NCI-H1105 (cell line): ENCODE results near the gene ZBTB7C.
A peak's percentile ranks its signal among the peaks of the same experiment; 100 is the strongest.

ENCODE experiments used
- DNase-seq: peaks from one replicate; lab custom pipeline; 2025; lab: John Stamatoyannopoulos, UW

The ZBTB7C gene

DNA sequence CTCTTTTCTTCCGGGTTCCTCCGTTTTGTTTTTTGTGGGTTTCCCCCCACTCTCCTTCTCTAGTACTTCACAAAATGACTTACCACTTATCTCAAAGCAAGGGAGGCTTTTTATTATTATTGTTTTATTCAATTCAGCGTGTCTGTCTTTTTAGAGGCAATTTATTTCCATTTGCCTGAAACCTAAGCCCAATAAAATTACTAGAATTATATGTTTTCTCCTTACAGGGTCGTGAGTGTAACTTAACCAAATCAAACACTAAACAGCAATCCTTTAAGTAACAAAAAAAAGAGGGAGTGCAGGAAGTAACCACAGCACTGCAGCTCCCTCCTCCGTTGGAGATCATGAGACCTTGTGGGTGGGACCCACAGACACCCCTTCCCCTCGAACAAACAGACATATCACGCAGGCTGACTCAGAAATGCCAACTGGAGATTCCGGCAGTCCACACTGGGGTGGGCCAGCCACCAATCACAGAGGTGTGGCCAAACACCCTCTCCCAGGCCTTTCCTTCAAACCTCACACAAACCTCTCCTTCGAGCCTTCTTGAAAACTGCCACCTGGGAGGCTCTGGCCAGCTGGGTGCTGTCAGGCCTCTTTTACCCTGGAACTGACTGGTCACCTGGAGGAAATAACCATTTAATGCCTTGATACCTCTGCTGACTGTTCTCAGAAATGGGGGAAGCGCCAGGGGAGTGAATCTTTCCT lies 271.7 kb downstream of the ZBTB7C start:
- no peak for DNase-seq

DNA sequence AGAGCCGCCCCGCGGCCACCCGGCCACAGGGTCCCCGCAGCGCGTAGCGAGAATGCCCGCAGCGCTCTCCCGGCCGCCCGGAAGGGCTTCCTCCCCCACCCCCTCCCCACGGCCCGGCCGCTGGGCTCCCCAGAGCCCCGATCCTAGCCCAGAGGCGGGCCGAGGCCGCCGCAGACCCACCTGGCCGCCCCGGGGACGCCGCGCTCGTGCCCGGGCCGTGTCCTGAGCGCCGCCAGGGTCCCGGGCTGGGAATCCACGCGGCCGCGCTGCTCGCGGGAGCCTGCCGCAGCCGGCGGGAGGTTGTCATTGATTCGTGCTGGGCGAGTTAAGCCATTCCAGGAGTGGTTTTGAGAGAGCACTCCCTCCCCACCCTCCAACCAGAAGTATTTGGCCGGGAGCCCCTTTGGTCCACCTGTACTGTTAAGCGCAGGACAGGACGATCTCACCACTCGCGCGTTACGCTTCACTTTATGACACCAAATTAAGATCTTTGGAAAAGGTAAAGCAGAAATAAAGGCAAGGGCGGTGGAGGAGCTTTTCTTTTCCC lies 272.3 kb downstream of the ZBTB7C start:
- DNase-seq, result no peak

DNA sequence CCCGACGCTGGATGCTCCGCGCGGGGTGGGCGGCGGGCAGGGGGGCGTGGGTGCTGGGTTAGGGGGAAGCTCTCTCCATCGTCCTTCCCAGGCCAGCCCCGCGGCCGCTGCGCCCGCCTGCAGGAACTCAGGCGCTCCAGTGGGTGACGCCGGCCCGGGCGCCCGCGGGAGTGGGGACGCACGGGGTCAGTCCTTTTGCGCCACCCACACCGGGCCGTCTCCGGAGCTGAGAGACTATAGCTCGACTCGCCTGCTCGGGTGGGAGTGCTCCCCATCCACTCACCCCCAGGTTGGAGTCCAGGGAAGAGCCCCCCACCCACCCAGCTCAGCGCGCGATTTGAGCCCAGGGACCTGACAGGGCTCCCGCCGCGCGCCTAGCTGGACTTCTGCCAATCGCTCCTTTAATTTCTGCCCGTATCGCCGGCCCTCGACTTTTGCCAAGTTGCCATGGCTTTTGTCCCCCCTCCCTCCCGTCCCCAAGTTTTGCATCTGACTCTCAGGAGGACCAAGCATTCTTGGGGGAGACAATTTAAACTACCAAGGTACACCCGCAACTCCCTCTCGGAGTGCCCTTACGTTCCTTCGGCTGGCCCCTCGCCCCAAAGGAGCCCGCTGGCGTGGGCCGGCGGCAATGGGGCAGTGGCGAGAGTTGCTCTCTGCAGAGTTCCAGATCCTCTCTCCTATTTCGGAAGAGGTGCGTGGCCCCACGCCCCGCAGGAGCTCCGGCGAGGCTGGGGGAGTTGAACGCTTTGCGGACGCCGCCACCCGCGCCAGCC lies 272.9 kb downstream of the ZBTB7C start:
- peak; percentile 63 for DNase-seq

DNA sequence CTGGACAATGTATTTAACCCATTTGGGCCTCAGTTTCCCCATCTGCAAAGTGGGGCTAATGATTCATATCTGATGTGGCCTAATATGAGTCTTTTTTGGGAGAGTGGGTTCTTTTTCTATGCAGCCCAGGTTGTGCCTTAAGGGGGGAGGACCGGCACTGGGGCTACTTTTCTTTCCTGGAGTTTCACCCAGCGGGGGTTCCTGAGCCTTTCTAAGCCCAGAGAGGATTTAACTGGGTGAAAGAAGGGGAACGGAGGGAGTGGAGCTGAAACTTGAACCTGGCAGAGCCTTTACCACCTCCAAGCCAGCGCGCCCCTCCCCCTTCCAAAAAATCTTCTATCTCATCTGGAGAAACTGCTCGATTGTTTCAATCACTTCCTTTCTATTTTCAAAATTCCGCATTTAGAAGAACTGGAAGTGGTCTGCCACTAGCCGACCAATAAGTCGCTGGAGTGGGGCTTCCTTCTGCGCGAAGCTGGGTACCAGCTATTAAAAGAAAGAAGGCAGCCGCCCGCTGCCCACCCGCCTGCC lies 273.7 kb downstream of the ZBTB7C start:
- DNase-seq, result no peak

DNA sequence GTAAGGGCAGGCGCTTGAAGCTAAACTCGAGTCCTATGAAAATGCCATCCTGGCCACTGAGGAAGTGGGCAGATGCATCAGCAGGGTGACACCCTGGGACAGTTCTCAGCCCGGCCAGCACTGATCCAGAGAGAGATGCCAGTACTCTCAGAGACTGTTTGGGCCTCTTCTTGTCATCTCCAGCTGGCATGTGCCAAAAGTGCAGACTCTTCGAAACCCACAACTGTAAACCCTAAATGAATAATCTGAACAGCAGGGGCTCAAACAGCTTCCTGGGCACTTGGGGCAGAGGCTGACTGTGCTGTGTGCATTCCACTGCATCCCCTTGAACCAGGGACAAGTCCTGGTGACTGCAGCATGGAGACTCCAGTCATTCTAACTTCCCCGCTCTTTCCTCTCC lies 274.6 kb downstream of the ZBTB7C start:
- DNase-seq, result no peak

DNA sequence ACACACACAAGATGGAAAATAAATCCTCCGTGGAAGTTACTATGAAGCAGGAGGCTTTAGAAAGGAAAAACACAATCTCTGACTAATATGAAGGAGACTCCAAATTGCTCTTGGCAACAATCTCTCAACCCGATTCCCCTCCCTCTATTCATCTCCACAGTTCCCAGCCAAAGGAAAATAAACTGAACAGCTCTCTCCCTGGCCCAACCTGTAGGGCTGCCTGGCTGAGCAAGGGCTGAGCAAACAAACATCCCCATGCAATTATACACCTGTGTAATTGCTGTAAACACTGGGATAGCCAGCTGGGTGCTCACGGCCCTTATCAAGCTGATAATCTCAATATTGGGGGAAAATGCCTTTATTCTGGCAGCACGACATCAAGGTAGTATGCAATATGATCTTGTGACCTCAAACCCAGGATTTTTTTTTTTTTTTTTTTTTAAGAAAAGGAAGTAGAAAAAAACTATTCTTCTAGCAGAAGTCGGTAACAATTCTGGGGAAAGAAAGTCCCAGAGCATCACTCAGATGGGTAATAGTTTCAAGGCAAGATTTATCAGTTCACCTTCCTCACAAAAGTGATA lies 275.4 kb downstream of the ZBTB7C start:
- DNase-seq, result peak; percentile 97

DNA sequence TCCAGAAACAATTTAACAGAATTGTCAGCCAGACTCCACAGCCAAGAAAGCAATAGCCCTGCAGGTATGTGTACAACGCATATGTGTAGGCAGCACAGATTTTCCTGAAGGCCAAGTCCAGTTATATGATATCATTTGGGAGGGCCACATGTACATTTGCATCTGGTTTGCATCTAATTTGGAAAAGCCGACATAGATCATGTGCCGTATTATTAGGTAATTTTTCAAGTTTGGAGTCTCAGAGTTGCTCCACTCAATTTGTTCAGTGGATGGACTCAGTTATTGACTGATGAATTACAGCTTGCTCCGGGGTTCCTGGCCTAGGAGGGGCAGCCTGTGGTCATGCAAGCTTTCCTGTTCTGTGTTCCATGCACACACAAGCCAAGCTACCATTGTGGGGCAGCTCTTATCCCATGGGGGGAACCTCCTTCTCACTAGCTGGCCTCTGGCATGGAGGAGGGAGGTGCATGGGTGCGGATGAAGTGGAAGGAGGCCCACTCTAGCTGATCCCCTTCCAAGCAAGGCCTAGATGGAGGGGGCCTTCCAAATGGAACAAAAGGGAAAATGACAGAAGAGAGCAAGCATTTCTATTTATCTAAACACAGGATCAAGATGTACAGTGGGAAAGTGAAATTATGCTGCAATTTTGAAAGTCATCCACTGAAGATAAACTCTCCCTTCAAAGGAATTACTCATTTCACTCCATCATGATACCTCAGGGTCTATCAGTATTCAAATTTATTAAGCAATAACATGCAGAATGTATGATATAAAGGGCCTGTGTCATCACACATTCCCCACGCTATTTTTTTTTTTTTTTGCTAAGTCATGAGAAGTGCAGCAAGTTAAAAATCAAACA lies 276.2 kb downstream of the ZBTB7C start:
- no peak for DNase-seq

DNA sequence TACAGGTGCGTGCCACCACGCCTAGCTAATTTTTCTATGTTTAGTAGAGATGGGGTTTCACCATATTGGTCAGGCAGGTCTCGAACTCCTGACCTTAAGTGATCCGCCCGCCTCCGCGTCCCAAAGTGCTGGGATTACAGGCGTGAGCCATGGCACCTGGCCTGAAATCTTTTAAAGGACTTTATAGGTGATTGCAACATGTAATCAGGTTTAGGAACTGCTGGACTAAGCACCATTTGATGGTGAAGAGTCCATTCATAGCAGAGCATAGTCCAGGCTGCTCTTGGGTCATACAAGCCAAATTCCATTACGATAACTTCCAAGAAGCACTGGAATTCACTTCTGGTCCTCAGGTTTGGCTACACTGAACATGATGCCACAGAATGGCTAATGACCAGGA lies 278.1 kb downstream of the ZBTB7C start:
- DNase-seq, result no peak

DNA sequence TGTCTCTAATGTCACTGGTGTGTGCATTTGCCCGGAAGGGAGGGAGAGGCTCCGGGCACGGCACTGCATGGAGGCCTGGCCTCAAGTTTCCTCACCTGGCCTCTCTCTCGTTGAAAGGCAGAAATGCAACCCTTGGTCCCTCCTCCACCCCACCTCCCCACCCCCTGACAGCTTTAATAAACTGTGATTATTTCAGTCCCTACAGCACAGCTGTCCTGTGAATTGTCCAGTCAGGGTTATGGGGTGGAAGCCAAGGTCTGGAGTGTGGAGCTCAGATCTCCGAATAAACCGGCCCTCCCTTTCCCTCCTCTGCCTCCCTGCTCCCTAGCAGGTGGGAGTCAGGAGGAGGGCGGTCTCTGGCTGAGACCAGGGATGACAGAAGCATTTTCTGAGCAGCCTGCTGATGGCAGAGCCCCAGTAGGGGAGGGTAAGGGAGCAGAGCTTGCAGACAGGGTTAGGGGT lies 279.5 kb downstream of the ZBTB7C start:
- no peak for DNase-seq

DNA sequence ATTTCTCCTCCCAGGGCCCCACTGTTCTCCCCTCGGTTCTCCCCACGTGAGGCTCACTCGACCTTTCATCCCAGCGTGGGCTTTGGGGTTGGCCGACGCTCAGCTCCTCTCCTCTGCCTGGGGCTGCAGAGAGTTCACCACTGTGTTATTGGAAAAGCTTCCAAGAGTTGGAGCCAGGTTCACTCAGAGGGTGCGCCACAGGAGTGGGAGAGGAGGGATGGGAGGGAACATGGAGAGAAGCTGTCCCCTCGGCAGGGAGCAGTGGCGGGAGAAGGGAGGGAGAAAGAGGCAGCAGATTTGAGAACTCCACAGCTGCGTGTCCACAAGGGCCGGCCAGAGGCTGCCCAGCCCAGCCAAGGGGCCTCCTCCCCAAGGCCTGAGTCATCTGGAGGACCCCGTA lies 281.6 kb downstream of the ZBTB7C start:
- no peak for DNase-seq

DNA sequence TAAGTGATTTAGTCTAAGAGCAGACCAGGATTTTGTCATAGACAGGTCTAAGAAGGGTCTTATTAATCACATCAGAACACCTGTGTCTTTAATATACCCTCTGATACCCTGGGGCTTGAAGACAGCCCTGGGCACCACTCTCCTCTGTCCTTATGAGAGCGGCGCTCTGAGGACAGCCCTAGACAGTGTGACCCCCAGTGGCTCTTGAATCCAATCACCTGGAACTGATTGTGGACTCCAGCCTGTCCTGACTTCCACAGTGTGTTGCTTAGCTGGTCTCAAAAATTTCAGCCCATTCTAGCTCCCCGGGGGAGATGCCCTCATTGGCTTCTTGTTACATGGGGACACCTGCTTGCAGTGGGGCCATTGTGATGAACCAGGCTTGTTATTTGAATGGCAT lies 282.9 kb downstream of the ZBTB7C start:
- DNase-seq, result no peak

DNA sequence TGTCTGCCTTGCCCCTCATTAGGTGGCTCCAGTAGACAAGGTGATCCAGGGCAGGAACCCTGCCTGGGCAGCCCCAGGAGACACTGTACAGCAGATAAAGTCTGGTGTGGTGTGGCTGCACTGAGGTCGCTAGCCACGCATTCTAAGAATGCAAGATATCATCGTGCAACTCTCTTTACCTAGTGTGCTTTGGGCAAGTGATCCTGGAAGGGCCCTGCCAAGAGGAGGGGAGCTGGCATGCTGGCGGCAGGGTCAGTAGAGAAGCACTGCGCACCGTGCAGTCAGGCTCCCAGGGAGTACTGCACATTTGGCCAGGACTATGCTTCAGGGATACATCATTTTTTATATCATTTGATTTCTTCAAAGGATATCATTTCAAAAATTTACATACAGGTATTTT lies 283.5 kb downstream of the ZBTB7C start:
- DNase-seq, result no peak

DNA sequence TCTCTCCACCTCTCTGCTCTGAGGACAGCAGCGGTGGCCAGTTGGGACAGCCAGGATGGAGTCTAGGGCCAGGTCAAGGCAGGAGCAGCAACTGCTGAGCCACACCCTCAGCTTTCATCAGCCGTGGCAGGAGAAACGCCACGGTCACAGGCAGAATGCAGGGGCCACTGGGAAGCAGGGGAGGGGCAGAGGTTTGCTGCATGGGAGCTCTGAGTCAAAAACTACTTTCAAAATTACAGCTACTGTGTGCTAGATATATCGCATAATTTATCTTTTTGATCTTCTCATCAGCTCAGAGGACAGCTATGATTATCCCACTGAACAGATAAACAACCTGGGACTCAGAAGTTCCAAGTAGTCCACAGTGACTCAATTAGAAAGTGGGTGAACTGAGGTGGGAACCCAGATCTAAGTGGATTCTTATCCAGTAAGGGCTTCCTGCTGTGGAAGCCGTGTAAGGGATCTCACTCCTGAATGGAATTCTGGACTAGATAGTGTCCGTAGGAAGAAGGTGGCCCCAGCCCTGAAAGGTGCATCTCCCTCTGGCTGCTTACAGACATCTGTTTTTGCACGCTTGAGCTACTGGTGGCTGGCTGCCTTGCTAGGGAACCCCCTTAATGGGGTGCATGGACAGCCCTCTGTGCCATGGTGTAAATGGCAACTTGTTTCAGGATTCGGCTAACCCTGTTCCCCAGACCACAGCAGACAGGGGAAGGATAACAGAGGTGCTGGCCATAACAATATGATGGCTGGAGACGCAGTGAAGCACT lies 284.1 kb downstream of the ZBTB7C start:
- DNase-seq, result no peak

DNA sequence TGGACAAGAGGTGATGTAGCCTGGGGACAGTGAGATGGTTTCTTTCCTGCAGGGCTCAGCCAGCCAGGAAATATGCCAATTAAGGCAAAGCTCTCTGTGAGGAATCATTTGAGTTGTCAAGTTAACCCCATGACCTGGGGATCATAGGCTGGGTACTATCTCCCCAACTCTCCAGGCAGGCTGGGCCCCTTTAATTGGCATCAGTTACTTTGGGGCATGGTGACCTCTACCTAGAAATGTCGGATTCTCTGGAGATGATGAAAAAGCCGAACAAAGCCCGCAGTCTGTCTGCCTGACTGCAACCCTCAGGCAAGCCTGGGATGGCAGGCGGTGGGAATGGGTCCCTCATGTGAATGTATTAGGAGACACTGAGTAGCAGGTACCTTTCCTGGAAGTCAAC lies 285.2 kb downstream of the ZBTB7C start:
- no peak for DNase-seq

DNA sequence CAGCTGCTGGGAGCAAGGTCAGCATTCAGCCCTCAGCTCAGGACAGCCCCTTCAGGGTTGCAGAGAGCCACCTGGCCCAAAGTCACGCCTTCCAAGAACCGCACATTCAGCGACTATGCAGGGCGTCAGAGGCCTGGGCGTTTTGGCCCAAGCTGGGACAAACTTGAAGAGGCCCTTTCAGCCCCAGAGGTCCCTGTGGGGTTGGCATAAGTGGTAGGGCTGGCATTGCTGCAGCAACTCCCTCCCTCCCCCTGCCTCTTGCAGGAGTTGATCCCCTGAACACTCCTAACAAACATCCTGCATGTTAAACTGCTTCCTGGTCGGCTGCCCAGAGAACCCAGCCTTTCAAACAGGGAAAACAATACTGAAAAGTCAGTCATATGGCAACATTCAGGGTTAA lies 285.9 kb downstream of the ZBTB7C start:
- DNase-seq, result no peak

DNA sequence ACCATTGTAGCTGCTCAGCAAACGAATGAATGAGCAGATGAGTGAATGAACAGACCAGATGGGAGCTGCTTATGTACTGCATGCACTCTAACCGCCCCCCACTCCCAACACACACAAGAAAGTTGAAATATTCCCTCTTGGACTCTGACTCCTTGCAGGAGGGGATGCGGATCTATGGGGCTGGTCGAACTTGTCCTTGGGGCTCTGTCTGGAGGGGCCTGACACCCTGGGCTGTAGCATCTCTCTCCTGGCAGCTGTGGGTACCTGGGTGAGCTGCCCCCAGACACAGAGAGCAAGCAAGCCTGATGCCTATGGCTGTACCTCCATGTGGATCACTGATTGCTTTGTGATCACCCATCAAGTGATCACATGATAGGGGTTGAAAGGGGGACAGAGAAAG lies 286.4 kb downstream of the ZBTB7C start:
- no peak for DNase-seq

DNA sequence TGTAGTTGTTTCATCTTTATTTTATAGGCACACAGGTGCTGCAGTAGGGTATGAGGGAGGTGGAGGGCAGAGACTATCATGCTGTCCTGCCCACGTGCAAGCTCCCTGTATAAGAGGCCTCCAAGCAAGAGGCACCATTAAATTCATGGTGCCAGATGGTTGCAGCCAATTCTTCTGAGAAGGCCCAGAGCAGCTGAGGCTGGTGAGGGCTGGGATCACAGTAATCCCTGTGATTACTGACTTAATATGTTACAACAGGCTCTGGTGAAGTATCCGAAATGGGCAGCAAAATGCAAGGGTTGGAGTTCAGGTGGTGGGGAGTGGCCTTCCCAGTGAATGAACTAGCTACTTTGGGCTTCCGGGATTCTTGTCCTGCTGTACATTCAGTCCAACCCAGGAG lies 286.8 kb downstream of the ZBTB7C start:
- DNase-seq, result no peak

DNA sequence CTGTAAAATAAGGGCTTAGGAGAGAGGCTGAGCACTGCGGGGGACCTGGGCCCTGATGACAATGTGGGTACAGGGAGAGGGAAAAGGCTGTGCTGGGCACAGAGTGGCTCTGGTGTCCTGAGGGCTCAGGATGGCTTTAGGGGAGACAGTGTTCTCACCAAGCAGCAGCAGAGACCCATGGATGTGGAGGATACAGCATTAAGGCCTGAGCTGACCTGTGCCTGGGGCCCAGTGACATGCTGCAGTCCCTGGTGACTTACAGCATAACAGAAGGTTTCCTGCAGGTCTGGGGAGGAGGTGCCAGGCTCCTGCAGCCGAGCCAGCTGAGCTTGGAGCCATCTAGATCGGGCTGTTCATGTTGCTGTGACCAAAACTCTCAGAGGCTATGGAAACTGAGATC lies 287.4 kb downstream of the ZBTB7C start:
- no peak for DNase-seq

DNA sequence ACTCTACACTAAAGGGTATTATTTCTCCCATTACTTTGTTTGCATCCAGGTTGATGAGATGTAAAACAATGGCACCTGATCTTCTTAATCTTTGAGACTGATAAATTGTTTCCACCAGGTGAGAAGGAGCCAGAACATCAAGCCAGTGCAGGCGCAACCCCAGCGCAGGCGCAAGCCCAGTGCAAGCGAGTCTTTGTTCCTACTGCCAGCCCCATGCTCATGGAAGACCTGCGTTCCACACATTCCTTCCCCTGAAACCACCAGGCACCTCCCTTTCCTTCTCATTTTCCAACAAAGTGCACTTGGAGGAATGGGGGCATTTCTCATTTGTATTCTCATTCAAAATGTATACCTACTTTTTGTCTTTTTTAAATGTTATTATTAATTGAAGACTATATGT lies 290.0 kb downstream of the ZBTB7C start:
- DNase-seq, result no peak

DNA sequence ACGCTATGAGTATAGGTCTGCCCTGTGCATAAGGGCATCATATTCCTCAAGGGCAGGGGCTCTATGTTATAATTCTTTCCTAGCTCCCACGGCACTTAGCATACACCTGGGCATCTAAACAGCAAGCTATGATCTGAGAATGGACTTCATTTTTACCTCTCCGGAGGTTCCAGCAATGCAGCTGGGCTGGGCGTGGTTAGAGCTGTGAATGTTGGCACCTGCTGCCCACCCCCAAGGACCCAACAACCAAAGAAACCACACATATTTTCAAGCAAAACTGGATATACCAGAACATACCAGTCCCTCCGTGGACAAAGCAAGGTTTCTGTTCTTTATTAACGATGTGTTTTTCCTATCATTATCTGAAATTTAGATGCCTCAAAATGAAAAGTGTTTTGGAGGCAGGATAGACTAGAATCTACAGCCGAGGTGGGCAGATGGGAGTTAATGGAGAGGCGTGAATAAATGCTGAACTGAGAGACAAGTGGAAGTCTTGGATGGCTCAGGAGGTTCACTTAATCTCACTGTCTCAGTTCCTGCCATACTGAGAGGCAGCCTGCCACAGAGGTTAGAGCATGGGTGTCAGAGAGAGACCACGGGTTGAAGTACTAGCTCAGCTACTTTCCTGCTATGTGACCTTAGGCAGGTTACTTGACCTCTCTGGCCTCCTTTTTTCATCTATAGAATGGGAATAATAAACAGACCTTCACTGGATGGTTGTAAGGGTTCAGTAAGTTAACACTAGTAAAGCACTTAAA lies 292.1 kb downstream of the ZBTB7C start:
- no peak for DNase-seq
